Neural progenitor cell (in vitro differentiated cells): ENCODE results near the gene CALN1. TPM values are rescaled to one million over a fixed set of nuclear protein-coding genes. Genes with fewer than 3 reads are reported as not detected.
"Not testable (repeated sequence)": the region's sequence is repeated elsewhere in the genome, so short reads cannot be mapped to it uniquely, and the experiment has no call there.

ENCODE experiments used
- DNase-seq: peaks from one replicate; pipeline ENCODE4 v3.0.0-alpha.2; 2016; ENCODE audit warnings: low spot score
- H2AFZ ChIP-seq: fragments of 200-600 bp; sonication (generic); replicated peaks from 2 replicates; pipeline ENCODE4 v1.6.1; 2016; ENCODE audit warnings: antibody characterized with exemption
- H3F3A ChIP-seq: fragments of 200-600 bp; sonication (generic); 2 replicates; pipeline ENCODE4 v1.6.1; 2016; ENCODE audit warnings: antibody characterized with exemption, low read depth
- H3K27ac ChIP-seq: fragments of 200-600 bp; sonication (generic); 2 replicates; pipeline ENCODE4 v1.5.1; 2016; ENCODE audit warnings: mild to moderate bottlenecking
- H3K27me3 ChIP-seq: fragments of 200-600 bp; sonication (generic); 2 replicates; pipeline ENCODE4 v1.6.1; 2016; ENCODE audit warnings: mild to moderate bottlenecking, moderate library complexity
- H3K36me3 ChIP-seq: fragments of 200-600 bp; sonication (generic); 2 replicates; pipeline ENCODE4 v1.5.1; 2016
- H3K4me1 ChIP-seq: fragments of 200-600 bp; sonication (generic); 2 replicates; pipeline ENCODE4 v1.6.1; 2016; ENCODE audit warnings: mixed run types
- H3K4me2 ChIP-seq: fragments of 200-600 bp; sonication (generic); 2 replicates; pipeline ENCODE4 v1.6.1; 2016
- H3K4me3 ChIP-seq: fragments of 200-600 bp; sonication (generic); 2 replicates; pipeline ENCODE4 v1.5.1; 2016
- H3K79me2 ChIP-seq: fragments of 200-600 bp; sonication (generic); 2 replicates; pipeline ENCODE4 v1.6.1; 2016; ENCODE audit warnings: low read depth
- H3K9ac ChIP-seq: fragments of 200-600 bp; sonication (generic); 2 replicates; pipeline ENCODE4 v1.6.1; 2016
- H3K9me3 ChIP-seq: fragments of 200-600 bp; sonication (generic); 2 replicates; pipeline ENCODE4 v1.5.1; 2016; ENCODE audit warnings: low read depth
- H4K20me1 ChIP-seq: fragments of 200-600 bp; sonication (generic); 2 replicates; pipeline ENCODE4 v1.6.1; 2016; ENCODE audit warnings: low read depth
- H3K27ac Mint-ChIP-seq: 3 replicates; pipeline ENCODE4 v1.8.0; 2021; ENCODE audit warnings: mixed read lengths
- H3K27me3 Mint-ChIP-seq: 2 replicates; pipeline ENCODE4 v1.8.0; 2022; ENCODE audit warnings: low read depth, mild to moderate bottlenecking, inconsistent platforms, moderate library complexity, mixed read lengths; ENCODE audit not compliant: insufficient read depth
- H3K36me3 Mint-ChIP-seq: 3 replicates; pipeline ENCODE4 v1.8.0; 2021; ENCODE audit warnings: mixed read lengths
- H3K4me1 Mint-ChIP-seq: 3 replicates; pipeline ENCODE4 v1.8.0; 2021; ENCODE audit warnings: mixed read lengths
- H3K4me3 Mint-ChIP-seq: 3 replicates; pipeline ENCODE4 v1.8.0; 2021; ENCODE audit warnings: mild to moderate bottlenecking, moderate library complexity, mixed read lengths
- H3K9me3 Mint-ChIP-seq: 3 replicates; pipeline ENCODE4 v1.8.0; 2020; ENCODE audit warnings: mixed read lengths
- EZH2 ChIP-seq: fragments of 200-600 bp; sonication (generic); IDR thresholded peaks from 2 replicates; pipeline ENCODE4 v1.6.1; 2017; ENCODE audit warnings: antibody characterized with exemption, mild to moderate bottlenecking, moderate library complexity
- EZH2phosphoT487 ChIP-seq: fragments of 200-600 bp; sonication (generic); IDR thresholded peaks from 2 replicates; pipeline ENCODE4 v1.6.1; 2017; ENCODE audit warnings: antibody characterized with exemption
- total RNA-seq: library from RNA; depleted of rRNA; stranded (reverse); fragments of >200 nt; gene quantifications from 2 replicates; pipeline ENCODE4 v1.2.3, GENCODE V29; 2015; ENCODE audit warnings: low replicate concordance
- TF ChIP-seq, protein P1 (sequence below): fragments of 200-600 bp; sonication (generic); IDR thresholded peaks from 2 replicates; pipeline ENCODE4 v1.5.1; 2017; ENCODE audit warnings: antibody characterized with exemption, mild to moderate bottlenecking

The CALN1 gene
- total RNA-seq, 1 donor from 2014 or later: 3.1 TPM

- H2AFZ ChIP-seq: no peak overlapping the region
- H3K27ac Mint-ChIP-seq: no peak overlapping the region
- H3K9me3 ChIP-seq: no peaks in the 10 kb centered on the region
- peaks cover 10% of the 10 kb centered on the region for H3K4me1 Mint-ChIP-seq
- H3K27ac ChIP-seq: no peak overlapping the region
- no peaks in the 10 kb centered on the region for H3K36me3 Mint-ChIP-seq
- peaks cover 3% of the 10 kb centered on the region for H3K9me3 Mint-ChIP-seq
- peaks cover 5% of the 10 kb centered on the region for H3K27me3 Mint-ChIP-seq
- no peak overlapping the region for H3K4me3 ChIP-seq
- no peaks in the 10 kb centered on the region for H3F3A ChIP-seq
- no peak overlapping the region for H3K9ac ChIP-seq
- H3K27me3 ChIP-seq: no peaks in the 10 kb centered on the region
- no peak for DNase-seq
- H4K20me1 ChIP-seq: no peaks in the 10 kb centered on the region
- no peaks in the 10 kb centered on the region for H3K79me2 ChIP-seq
- H3K4me2 ChIP-seq: no peak overlapping the region
- TF ChIP-seq EZH2: no peak
- TF ChIP-seq, protein P1, sequence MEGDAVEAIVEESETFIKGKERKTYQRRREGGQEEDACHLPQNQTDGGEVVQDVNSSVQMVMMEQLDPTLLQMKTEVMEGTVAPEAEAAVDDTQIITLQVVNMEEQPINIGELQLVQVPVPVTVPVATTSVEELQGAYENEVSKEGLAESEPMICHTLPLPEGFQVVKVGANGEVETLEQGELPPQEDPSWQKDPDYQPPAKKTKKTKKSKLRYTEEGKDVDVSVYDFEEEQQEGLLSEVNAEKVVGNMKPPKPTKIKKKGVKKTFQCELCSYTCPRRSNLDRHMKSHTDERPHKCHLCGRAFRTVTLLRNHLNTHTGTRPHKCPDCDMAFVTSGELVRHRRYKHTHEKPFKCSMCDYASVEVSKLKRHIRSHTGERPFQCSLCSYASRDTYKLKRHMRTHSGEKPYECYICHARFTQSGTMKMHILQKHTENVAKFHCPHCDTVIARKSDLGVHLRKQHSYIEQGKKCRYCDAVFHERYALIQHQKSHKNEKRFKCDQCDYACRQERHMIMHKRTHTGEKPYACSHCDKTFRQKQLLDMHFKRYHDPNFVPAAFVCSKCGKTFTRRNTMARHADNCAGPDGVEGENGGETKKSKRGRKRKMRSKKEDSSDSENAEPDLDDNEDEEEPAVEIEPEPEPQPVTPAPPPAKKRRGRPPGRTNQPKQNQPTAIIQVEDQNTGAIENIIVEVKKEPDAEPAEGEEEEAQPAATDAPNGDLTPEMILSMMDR: no peak
- no peak for TF ChIP-seq EZH2phosphoT487
- no peaks in the 10 kb centered on the region for H3K4me1 ChIP-seq
- H3K4me3 Mint-ChIP-seq: no peak overlapping the region
- H3K36me3 ChIP-seq: no peaks in the 10 kb centered on the region
Measured at GRCh38 chr7:71826141-71826540, 586.0 kb downstream of the CALN1 start.

- Histone ChIP-seq H3K4me2 (no peak overlapping the region), H2AFZ (no peak overlapping the region), H3K79me2 (no peaks in the 10 kb centered on the region), H3K4me1 (no peaks in the 10 kb centered on the region), H3K27ac (no peak overlapping the region), H3K9me3 (no peaks in the 10 kb centered on the region), H3K4me3 (no peak overlapping the region), H3K36me3 (no peaks in the 10 kb centered on the region), H4K20me1 (no peaks in the 10 kb centered on the region), H3K27me3 (no peaks in the 10 kb centered on the region), H3F3A (no peaks in the 10 kb centered on the region), H3K9ac (no peak overlapping the region)
- Mint-ChIP-seq H3K27me3 (peaks cover 6% of the 10 kb centered on the region), H3K9me3 (peaks cover 9% of the 10 kb centered on the region), H3K4me3 (no peak overlapping the region), H3K4me1 (peaks cover 10% of the 10 kb centered on the region), H3K27ac (no peak overlapping the region), H3K36me3 (no peaks in the 10 kb centered on the region)
- DNase-seq: peak; percentile 7
- TF ChIP-seq, protein P1: no peak
- TF ChIP-seq EZH2phosphoT487 (no peak), EZH2 (no peak)
Measured at GRCh38 chr7:71824006-71824760, 588.0 kb downstream of the CALN1 start.

DNA sequence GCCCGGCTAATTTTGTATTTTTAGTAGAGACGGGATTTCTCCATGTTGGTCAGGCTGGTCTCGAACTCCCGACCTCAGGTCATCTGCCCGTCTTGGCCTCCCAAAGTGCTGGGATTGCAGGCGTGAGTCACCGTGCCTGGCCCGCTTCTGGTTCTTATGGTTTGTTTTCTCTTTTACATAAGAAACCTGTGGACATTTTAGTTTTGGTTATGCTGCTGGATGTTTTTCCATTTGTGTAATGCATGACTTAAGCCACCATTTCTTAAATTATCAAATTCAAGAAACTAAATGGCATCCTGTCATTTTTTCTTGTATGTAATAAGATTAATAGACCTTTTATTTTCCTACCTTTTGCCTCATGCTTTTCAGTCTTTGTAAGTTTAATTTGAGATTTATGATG lies 589.7 kb downstream of the CALN1 start:
- not testable (repeated sequence) for H3K4me2 ChIP-seq, H3K27me3 Mint-ChIP-seq, H3F3A ChIP-seq, H3K27ac Mint-ChIP-seq, DNase-seq, H3K4me1 ChIP-seq, H3K36me3 Mint-ChIP-seq, H3K9me3 Mint-ChIP-seq, H3K36me3 ChIP-seq, H4K20me1 ChIP-seq, H3K4me3 Mint-ChIP-seq, H2AFZ ChIP-seq, H3K27me3 ChIP-seq, H3K79me2 ChIP-seq, H3K9me3 ChIP-seq, H3K27ac ChIP-seq, H3K9ac ChIP-seq, H3K4me3 ChIP-seq
- peaks cover 10% of the 10 kb centered on the region for H3K4me1 Mint-ChIP-seq

DNA sequence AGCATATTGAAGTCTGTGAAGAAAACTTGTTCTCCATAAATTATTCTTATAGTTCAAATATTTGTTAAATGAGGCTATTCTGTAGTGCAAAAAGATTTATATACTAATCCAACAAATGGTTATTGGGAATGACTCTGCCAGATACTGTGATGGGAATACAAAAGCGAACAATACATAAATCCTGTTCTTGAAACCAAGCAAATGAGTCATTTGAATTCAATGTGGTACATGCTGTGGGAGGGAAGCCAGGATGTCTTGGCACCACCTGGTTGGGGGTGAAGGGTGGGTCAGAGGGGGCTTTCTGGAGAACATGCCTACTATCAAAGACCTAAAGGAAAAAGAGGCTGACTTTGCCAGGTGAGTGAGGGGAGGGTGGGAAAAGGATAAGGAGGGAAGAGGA lies 594.2 kb downstream of the CALN1 start:
- Mint-ChIP-seq H3K27ac (no peak overlapping the region), H3K36me3 (no peaks in the 10 kb centered on the region), H3K9me3 (peaks cover 6% of the 10 kb centered on the region), H3K4me1 (no peaks in the 10 kb centered on the region), H3K27me3 (peaks cover 6% of the 10 kb centered on the region), H3K4me3 (no peak overlapping the region)
- H3K4me2 ChIP-seq: no peak overlapping the region
- H2AFZ ChIP-seq: no peak overlapping the region
- TF ChIP-seq EZH2phosphoT487 (no peak), EZH2 (no peak)
- TF ChIP-seq, protein P1: no peak
- H3K79me2 ChIP-seq: no peaks in the 10 kb centered on the region
- no peak for DNase-seq
- no peaks in the 10 kb centered on the region for H4K20me1 ChIP-seq
- no peaks in the 10 kb centered on the region for H3K27me3 ChIP-seq
- H3K9ac ChIP-seq: no peak overlapping the region
- H3K4me1 ChIP-seq: no peaks in the 10 kb centered on the region
- H3K4me3 ChIP-seq: no peak overlapping the region
- H3K9me3 ChIP-seq: no peaks in the 10 kb centered on the region
- H3K36me3 ChIP-seq: no peaks in the 10 kb centered on the region
- no peaks in the 10 kb centered on the region for H3F3A ChIP-seq
- H3K27ac ChIP-seq: no peak overlapping the region
